Right hindlimb (tissue), 1 donor: Measurements from ENCODE around the gene AIG1.
"Not testable (repeated sequence)": the region's sequence is repeated elsewhere in the genome, so short reads cannot be mapped to it uniquely, and the experiment has no call there.

Source experiments
- DNase-seq: peaks from one replicate; pipeline ENCODE4 v3.0.0-alpha.2; 2018

The AIG1 gene

GRCh38 chr6:143135325-143135724 is 74.6 kb downstream of the AIG1 start:
- DNase-seq: no peak

- DNase-seq: no peak
Measured at GRCh38 chr6:143135797-143136561, 75.3 kb downstream of the AIG1 start.

- DNase-seq: no peak
Measured at GRCh38 chr6:143136647-143137046, 76.0 kb downstream of the AIG1 start.

- no peak for DNase-seq
Measured at GRCh38 chr6:143139239-143139784, 78.6 kb downstream of the AIG1 start.

GRCh38 chr6:143139884-143140283 is 79.2 kb downstream of the AIG1 start:
- not testable (repeated sequence) for DNase-seq

GRCh38 chr6:143140767-143141166 is 80.1 kb downstream of the AIG1 start:
- no peak for DNase-seq

- no peak for DNase-seq
Measured at GRCh38 chr6:143141442-143141841, 80.8 kb downstream of the AIG1 start.

GRCh38 chr6:143146186-143146851 is 85.6 kb downstream of the AIG1 start:
- DNase-seq: no peak

GRCh38 chr6:143149771-143150170 is 89.1 kb downstream of the AIG1 start:
- no peak for DNase-seq

- no peak for DNase-seq
Measured at GRCh38 chr6:143150281-143150680, 89.6 kb downstream of the AIG1 start.

- DNase-seq: no peak
Measured at GRCh38 chr6:143151381-143151780, 90.7 kb downstream of the AIG1 start.

GRCh38 chr6:143155681-143156080 is 95.0 kb downstream of the AIG1 start:
- no peak for DNase-seq

- DNase-seq: no peak
Measured at GRCh38 chr6:143157131-143157530, 96.4 kb downstream of the AIG1 start.

- DNase-seq: no peak
Measured at GRCh38 chr6:143158113-143158581, 97.5 kb downstream of the AIG1 start.

GRCh38 chr6:143159001-143159400 is 98.3 kb downstream of the AIG1 start:
- no peak for DNase-seq

GRCh38 chr6:143160015-143160414 is 99.3 kb downstream of the AIG1 start:
- no peak for DNase-seq

- DNase-seq: no peak
Measured at GRCh38 chr6:143160439-143161220, 99.9 kb downstream of the AIG1 start.

GRCh38 chr6:143163621-143164020 is 102.9 kb downstream of the AIG1 start:
- DNase-seq: no peak

- DNase-seq: no peak
Measured at GRCh38 chr6:143164565-143165105, 103.9 kb downstream of the AIG1 start.

- no peak for DNase-seq
Measured at GRCh38 chr6:143165315-143165855, 104.7 kb downstream of the AIG1 start.

- no peak for DNase-seq
Measured at GRCh38 chr6:143166247-143166695, 105.6 kb downstream of the AIG1 start.

- DNase-seq: no peak
Measured at GRCh38 chr6:143167224-143167623, 106.5 kb downstream of the AIG1 start.
